Panc1 (cell line): ENCODE measurements around the gene SEMA3B. TPM values are rescaled to one million over a fixed set of nuclear protein-coding genes. Genes with fewer than 3 reads are reported as not detected.

ENCODE experiments used
- ATAC-seq: fragments of 200-7000 bp; cut with Tn5 transposase; 2 replicates; pipeline ENCODE4 v1.9.1; 2020; ENCODE audit warnings: mild to moderate bottlenecking, moderate library complexity
- BruUV-seq: library from RNA; stranded (reverse); fragments of 400-500 nt; replicated peaks from 2 replicates; lab custom pipeline; 2021; lab: Mats Ljungman, UMichigan
- CTCF ChIA-PET: fragments of 300-600 bp; sonication (Branson Sonifier 250); formaldehyde crosslinking; loops from one replicate; lab custom pipeline; 2022; ENCODE audit warnings: antibody characterized with exemption; lab: Charles Lee
- POLR2A ChIA-PET: fragments of 300-600 bp; sonication (Branson Sonifier 250); formaldehyde crosslinking; loops from one replicate; lab custom pipeline; 2022; ENCODE audit warnings: antibody characterized with exemption; lab: Charles Lee
- DNase-seq: peaks from one replicate; pipeline ENCODE4 v3.0.0-alpha.2; 2010; ENCODE audit warnings: low read depth, low spot score
- H3K27ac ChIP-seq: 2 replicates; pipeline ENCODE4 v1.5.1; 2011; ENCODE audit warnings: mild to moderate bottlenecking, low read length, inconsistent platforms
- H3K27me3 ChIP-seq: fragments of 200-500 bp; sonication (Bioruptor generic); 2 replicates; pipeline ENCODE4 v1.6.0; 2014; ENCODE audit warnings: low read length, inconsistent platforms; ENCODE audit not compliant: control insufficient read depth, insufficient read depth
- H3K36me3 ChIP-seq: fragments of 200-500 bp; sonication (Bioruptor generic); 2 replicates; pipeline ENCODE4 v1.5.1; 2014; ENCODE audit warnings: inconsistent platforms, mild to moderate bottlenecking, low read length, moderate library complexity; ENCODE audit not compliant: control insufficient read depth, insufficient read depth
- H3K4me1 ChIP-seq: 2 replicates; pipeline ENCODE4 v1.5.1; 2011; ENCODE audit warnings: inconsistent platforms, mild to moderate bottlenecking, low read length, moderate library complexity; ENCODE audit not compliant: control insufficient read depth, insufficient read depth
- H3K4me3 ChIP-seq, 2 experiments: 2 replicates each; pipeline ENCODE4 v1.5.1; 2011 to 2012; ENCODE audit warnings: low read depth in 2 of 2, low read length in 2 of 2, mild to moderate bottlenecking in 2 of 2, inconsistent platforms in 1 of 2, moderate library complexity in 1 of 2
- H3K9me3 ChIP-seq: fragments of 200-500 bp; sonication (Bioruptor generic); 2 replicates; pipeline ENCODE4 v1.5.1; 2014; ENCODE audit warnings: low read depth, mild to moderate bottlenecking, inconsistent platforms, low read length, moderate library complexity; ENCODE audit not compliant: control insufficient read depth, insufficient read depth
- POLR2AphosphoS5 ChIP-seq: IDR thresholded peaks from 2 replicates; pipeline ENCODE4 v1.6.1; 2012; ENCODE audit warnings: mild to moderate bottlenecking, low read depth, low read length, moderate library complexity
- SIN3A ChIP-seq: IDR thresholded peaks from 2 replicates; pipeline ENCODE4 v1.6.1; 2012; ENCODE audit warnings: low read depth, mild to moderate bottlenecking, low read length, moderate library complexity, borderline replicate concordance; ENCODE audit not compliant: insufficient read depth
- TCF7L2 ChIP-seq: IDR thresholded peaks from 2 replicates; pipeline ENCODE4 v1.6.1; 2011; ENCODE audit warnings: mild to moderate bottlenecking, low read depth, low read length, inconsistent platforms
- in situ Hi-C: cut with HindIII; loops from 2 replicates; pipeline ENCODE4 v1.10.0; 2016; ENCODE audit warnings: low sequenced_read_pairs, low pct_unique_long_range_greater_than_20kb
- intact Hi-C: fragments of 100-400 bp; cut with micrococcal nuclease; formaldehyde crosslinking; loops from one replicate; pipeline ENCODE4 v1.10.0; 2022; ENCODE audit not compliant: unreplicated experiment
- total RNA-seq: library from RNA; stranded (reverse); gene quantifications from one replicate; pipeline ENCODE4 v1.2.1, GENCODE V29; 2021; ENCODE audit not compliant: unreplicated experiment
- TF ChIP-seq, protein P1 (sequence below), 2 experiments: IDR thresholded peaks; 2 replicates each; pipeline ENCODE4 v1.6.1; 2011 to 2012; ENCODE audit warnings: low read depth in 2 of 2, control low read depth in 1 of 2, low read length in 1 of 2, mild to moderate bottlenecking in 1 of 2, moderate library complexity in 1 of 2; ENCODE audit not compliant: insufficient read depth in 1 of 2
- TF ChIP-seq, protein P2 (sequence below): fragments of 450-650 bp; IDR thresholded peaks from 2 replicates; pipeline ENCODE4 v1.5.1; 2017; ENCODE audit warnings: mild to moderate bottlenecking

Gene SEMA3B
- total RNA-seq, 1 experiment from 2014 or later: 1.4 TPM

DNA sequence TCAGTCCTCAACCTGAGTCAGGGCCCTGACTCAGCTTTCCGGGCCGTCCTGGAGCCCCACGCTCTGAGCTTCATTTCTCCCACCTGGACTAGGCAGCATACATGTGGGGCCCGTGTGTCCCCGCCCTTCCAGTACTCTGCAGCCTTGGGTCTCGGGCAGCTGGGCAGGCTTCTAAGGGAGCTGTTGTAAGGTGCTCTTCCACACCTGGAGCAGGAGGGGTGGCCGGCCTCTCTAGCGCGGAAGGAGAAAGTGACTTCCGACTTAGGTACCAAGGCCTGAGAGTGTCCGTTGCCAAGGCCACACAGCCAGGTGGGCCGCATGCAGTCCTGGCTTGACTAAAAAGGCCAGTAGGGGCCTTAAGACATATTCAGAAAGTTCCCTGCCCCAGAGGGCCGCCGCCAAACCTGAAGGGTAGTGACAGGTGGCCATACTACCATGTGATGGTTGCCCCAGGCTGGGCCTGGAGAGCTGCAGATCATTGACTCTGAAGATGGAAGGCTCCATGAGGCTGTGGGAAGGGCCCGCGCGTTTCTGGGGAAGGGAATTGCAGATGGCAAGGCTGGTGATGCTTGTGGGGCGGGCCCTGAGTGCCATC, 9.4 kb upstream of the SEMA3B start:
- peak; percentile 44 for ATAC-seq
- peaks cover 9% of the 10 kb centered on the region for H3K4me1 ChIP-seq
- no peaks in the 10 kb centered on the region for H3K9me3 ChIP-seq
- no peak overlapping the region for H3K27ac ChIP-seq
- POLR2A ChIA-PET: no interaction called here
- no peaks in the 10 kb centered on the region for H3K36me3 ChIP-seq
- CTCF ChIA-PET: interaction anchor here (1.2 kb wide), 1 partner anchor 16 kb away, joined by 3 read pairs; no protein-coding TSS in a partner anchor
- no peak for DNase-seq
- no TSS peak for BruUV-seq
- no peak overlapping the region for H3K4me3 ChIP-seq
- no peaks in the 10 kb centered on the region for H3K27me3 ChIP-seq
- in situ Hi-C loops (no loop called here), intact Hi-C loops (loop anchor here (10.0 kb wide), 1 partner anchor 65 kb away; the partner anchor contains the start of gene GNAT1)
- no peak for TF ChIP-seq SIN3A
- TF ChIP-seq, protein P1, sequence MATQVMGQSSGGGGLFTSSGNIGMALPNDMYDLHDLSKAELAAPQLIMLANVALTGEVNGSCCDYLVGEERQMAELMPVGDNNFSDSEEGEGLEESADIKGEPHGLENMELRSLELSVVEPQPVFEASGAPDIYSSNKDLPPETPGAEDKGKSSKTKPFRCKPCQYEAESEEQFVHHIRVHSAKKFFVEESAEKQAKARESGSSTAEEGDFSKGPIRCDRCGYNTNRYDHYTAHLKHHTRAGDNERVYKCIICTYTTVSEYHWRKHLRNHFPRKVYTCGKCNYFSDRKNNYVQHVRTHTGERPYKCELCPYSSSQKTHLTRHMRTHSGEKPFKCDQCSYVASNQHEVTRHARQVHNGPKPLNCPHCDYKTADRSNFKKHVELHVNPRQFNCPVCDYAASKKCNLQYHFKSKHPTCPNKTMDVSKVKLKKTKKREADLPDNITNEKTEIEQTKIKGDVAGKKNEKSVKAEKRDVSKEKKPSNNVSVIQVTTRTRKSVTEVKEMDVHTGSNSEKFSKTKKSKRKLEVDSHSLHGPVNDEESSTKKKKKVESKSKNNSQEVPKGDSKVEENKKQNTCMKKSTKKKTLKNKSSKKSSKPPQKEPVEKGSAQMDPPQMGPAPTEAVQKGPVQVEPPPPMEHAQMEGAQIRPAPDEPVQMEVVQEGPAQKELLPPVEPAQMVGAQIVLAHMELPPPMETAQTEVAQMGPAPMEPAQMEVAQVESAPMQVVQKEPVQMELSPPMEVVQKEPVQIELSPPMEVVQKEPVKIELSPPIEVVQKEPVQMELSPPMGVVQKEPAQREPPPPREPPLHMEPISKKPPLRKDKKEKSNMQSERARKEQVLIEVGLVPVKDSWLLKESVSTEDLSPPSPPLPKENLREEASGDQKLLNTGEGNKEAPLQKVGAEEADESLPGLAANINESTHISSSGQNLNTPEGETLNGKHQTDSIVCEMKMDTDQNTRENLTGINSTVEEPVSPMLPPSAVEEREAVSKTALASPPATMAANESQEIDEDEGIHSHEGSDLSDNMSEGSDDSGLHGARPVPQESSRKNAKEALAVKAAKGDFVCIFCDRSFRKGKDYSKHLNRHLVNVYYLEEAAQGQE (IDR thresholded peaks at IDR 0.05; ENCODE audit: insufficient read depth in 1 of 2, low read depth in 2 of 2, low read length in 1 of 2): no peak

DNA sequence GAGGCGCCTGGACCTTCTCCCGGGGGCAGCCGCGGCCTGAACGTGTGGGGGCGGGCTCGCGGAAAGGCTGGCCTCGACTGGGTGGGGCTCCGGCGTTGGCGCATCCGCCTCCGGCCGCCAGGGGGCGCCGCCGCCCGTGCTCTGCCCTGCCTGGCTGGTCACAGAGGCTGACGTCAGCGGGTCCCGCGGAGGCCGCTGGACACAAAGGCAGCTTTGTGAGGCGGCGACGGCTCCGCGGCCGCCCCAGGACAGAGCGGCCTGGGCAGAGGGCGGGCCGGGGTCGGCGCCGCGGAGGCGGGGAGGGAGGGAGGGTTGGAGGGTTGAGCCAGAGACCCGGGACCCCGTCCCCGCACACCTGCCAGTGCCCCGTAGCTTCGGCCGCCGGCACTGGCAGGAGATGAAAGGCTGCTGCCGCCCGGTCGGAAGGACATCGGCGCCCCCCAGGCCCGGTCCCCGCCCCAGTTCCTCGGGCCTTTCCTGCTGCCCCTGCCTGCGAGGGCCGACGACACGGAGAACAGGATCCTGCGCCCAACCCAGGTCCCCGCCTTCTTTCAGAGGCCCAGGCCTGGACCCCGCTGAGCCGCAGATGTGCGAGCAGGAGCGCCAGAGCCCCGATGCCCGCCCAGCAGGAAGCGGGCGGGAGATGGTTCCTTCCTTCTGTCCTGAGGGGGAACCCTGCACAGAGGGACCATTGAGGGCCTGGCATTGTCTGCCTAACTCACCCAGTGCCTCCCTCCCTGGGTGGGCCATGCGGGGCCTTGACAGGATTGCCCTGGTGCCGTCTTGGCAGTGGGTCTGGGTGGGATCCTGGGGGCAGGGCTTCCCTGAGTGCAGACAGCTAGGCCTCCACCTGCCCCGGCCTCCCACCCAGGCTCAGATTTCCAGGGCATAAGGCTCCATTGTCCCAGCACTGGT, 8.7 kb upstream of the SEMA3B start:
- Histone ChIP-seq H3K36me3 (no peaks in the 10 kb centered on the region), H3K27ac (peak overlapping the region; percentile 72), H3K9me3 (no peaks in the 10 kb centered on the region), H3K4me3 (peak overlapping the region; percentile 39 to 51), H3K4me1 (peaks cover 9% of the 10 kb centered on the region), H3K27me3 (no peaks in the 10 kb centered on the region)
- ChIA-PET CTCF (interaction anchor here (0.5 to 1.2 kb wide), 5 partner anchors 11 to 327 kb away, joined by 3 to 4 read pairs (median 3); partner anchors contain the start of genes HYAL3 and NAA80), POLR2A (no interaction called here)
- ATAC-seq (peak; percentile 94), DNase-seq (no peak)
- intact Hi-C loops (loop anchor here (10.0 kb wide), 1 partner anchor 65 kb away; the partner anchor contains the start of gene GNAT1), in situ Hi-C loops (no loop called here)
- TF ChIP-seq POLR2AphosphoS5: peak; percentile 81
- TF ChIP-seq TCF7L2: peak; percentile 98
- TF ChIP-seq, protein P1 (IDR thresholded peaks at IDR 0.05; ENCODE audit: insufficient read depth in 1 of 2, low read depth in 2 of 2, low read length in 1 of 2): no peak
- TF ChIP-seq SIN3A: peak; percentile 69; the same call in 1 of the 2 replicates
- TF ChIP-seq, protein P2, sequence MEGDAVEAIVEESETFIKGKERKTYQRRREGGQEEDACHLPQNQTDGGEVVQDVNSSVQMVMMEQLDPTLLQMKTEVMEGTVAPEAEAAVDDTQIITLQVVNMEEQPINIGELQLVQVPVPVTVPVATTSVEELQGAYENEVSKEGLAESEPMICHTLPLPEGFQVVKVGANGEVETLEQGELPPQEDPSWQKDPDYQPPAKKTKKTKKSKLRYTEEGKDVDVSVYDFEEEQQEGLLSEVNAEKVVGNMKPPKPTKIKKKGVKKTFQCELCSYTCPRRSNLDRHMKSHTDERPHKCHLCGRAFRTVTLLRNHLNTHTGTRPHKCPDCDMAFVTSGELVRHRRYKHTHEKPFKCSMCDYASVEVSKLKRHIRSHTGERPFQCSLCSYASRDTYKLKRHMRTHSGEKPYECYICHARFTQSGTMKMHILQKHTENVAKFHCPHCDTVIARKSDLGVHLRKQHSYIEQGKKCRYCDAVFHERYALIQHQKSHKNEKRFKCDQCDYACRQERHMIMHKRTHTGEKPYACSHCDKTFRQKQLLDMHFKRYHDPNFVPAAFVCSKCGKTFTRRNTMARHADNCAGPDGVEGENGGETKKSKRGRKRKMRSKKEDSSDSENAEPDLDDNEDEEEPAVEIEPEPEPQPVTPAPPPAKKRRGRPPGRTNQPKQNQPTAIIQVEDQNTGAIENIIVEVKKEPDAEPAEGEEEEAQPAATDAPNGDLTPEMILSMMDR: peak; percentile 97
- no TSS peak for BruUV-seq
